CD4-positive, alpha-beta memory T cell (primary cell): Measurements from ENCODE around the gene EFL1. TPM values are rescaled to one million over a fixed set of nuclear protein-coding genes. Genes with fewer than 3 reads are reported as not detected.

Experiments
- CTCF ChIA-PET: fragments of 350-600 bp; sonication (Branson Sonifier 250); formaldehyde crosslinking; loops from one replicate; lab custom pipeline; 2021; ENCODE audit warnings: inconsistent platforms; ENCODE audit not compliant: partially characterized antibody; lab: Charles Lee
- POLR2A ChIA-PET: fragments of 350-600 bp; sonication (Branson Sonifier 250); formaldehyde crosslinking; loops from one replicate; lab custom pipeline; 2021; ENCODE audit not compliant: partially characterized antibody; lab: Charles Lee
- DNase-seq, 5 donors: peaks; one replicate each; pipeline versions ENCODE4 v3.0.0 to v3.0.0-alpha.2; 2020 to 2022; ENCODE audit warnings: mixed read lengths in 1 of 5
- H3K27ac ChIP-seq: one replicate; pipeline ENCODE4 v1.7.0; 2013; ENCODE audit warnings: low read depth, low read length
- H3K27me3 ChIP-seq: 2 replicates; pipeline ENCODE4 v1.7.0; 2013; ENCODE audit warnings: mild to moderate bottlenecking, low read length, moderate library complexity; ENCODE audit not compliant: insufficient read depth
- H3K36me3 ChIP-seq: 2 replicates; pipeline ENCODE4 v1.7.0; 2013; ENCODE audit warnings: mild to moderate bottlenecking, low read length, moderate library complexity; ENCODE audit not compliant: insufficient read depth
- H3K4me1 ChIP-seq: 2 replicates; pipeline ENCODE4 v1.7.0; 2013; ENCODE audit warnings: mild to moderate bottlenecking, low read length, moderate library complexity; ENCODE audit not compliant: insufficient read depth
- H3K4me3 ChIP-seq, 2 donors: one replicate each; pipeline ENCODE4 v1.7.0; 2013; ENCODE audit warnings: low read length in 2 of 2, mild to moderate bottlenecking in 1 of 2
- H3K9me3 ChIP-seq, 2 donors: one replicate each; pipeline ENCODE4 v1.7.0; 2013; ENCODE audit warnings: low read length in 2 of 2, control low read depth in 1 of 2; ENCODE audit not compliant: control insufficient read depth in 1 of 2
- H3K27ac Mint-ChIP-seq, 7 donors: one replicate each; pipeline ENCODE4 v1.8.0; 2020 to 2021; ENCODE audit warnings: mixed read lengths in 7 of 7, mild to moderate bottlenecking in 6 of 7, inconsistent platforms in 3 of 7, moderate library complexity in 3 of 7
- H3K27me3 Mint-ChIP-seq, 2 donors: one replicate each; pipeline ENCODE4 v1.8.0; 2020 to 2021; ENCODE audit warnings: mixed read lengths in 2 of 2
- H3K36me3 Mint-ChIP-seq, 2 donors: one replicate each; pipeline ENCODE4 v1.8.0; 2020 to 2021; ENCODE audit warnings: mixed read lengths in 2 of 2, inconsistent platforms in 1 of 2, mild to moderate bottlenecking in 1 of 2
- H3K4me1 Mint-ChIP-seq, 4 donors: one replicate each; pipeline ENCODE4 v1.8.0; 2020 to 2021; ENCODE audit warnings: mixed read lengths in 4 of 4, mild to moderate bottlenecking in 1 of 4
- H3K4me3 Mint-ChIP-seq, 8 donors: one replicate each; pipeline ENCODE4 v1.8.0; 2020 to 2021; ENCODE audit warnings: mixed read lengths in 8 of 8, mild to moderate bottlenecking in 7 of 8, moderate library complexity in 6 of 8, inconsistent platforms in 3 of 8
- H3K9me3 Mint-ChIP-seq, 8 donors: one replicate each; pipeline ENCODE4 v1.8.0; 2020 to 2021; ENCODE audit warnings: mixed read lengths in 8 of 8, mild to moderate bottlenecking in 5 of 8, inconsistent platforms in 3 of 8, moderate library complexity in 1 of 8
- intact Hi-C: fragments of 100-400 bp; cut with micrococcal nuclease; formaldehyde crosslinking; loops from one replicate; pipeline ENCODE4 v1.15.1; 2023
- polyA plus RNA-seq, 2 donors: library from polyadenylated mRNA; unstranded; fragments of 300-500 nt; fragmentation: Illumina TruSeq; gene quantifications; one replicate each; pipeline ENCODE4 v1.2.3, GENCODE V29; 2021
- total RNA-seq, 2 experiments: library from RNA; stranded (reverse); gene quantifications; one replicate each; pipeline ENCODE4 v1.2.3, GENCODE V29; 2021

The EFL1 gene
- total and polyA plus RNA-seq, 4 experiments from 2014 or later: 9.3 to 23.8 (median 21.5) TPM

DNA sequence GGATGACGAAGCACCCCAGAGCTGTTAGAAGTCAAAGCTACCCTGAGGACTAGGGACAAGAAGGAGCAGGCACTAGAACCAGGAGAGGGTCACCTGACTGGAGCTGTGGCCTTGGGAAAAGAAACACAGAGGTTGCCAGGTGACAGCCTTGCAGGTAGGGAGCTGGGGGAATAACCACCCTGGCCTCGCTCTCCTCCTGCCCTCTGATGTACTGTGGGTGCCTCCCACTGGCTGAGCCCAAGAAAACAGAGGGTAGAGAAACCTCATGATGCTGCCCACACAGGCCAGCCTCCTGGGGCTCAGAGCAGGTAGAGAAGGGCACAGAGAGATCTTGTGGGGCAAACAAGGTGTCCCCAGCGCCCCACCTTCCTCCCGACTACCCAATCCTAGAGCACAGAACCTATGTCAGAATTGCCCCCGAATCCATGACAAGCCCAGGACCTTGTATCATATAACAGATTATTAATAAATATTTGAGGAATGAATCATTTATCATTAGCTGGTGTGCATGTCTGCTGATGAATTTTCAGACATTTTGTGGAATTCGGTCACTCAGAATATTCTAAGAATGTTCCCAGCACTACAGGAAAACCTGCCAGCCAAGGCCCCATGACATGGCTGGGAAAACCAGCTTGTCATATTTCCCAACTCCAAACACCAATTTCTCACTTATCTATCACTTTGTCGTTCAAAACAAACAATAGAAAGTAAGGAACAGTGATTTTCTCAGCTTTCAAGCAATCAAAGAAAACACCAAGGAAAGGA, 156.9 kb downstream of the EFL1 start:
- no peaks in the 10 kb centered on the region for H3K9me3 Mint-ChIP-seq
- no peaks in the 10 kb centered on the region for H3K4me1 ChIP-seq
- no peak overlapping the region for H3K27ac Mint-ChIP-seq
- H3K27me3 Mint-ChIP-seq: peaks cover 3 to 7% of the 10 kb centered on the region in 2 donors
- H3K9me3 ChIP-seq: no peaks in the 10 kb centered on the region
- H3K36me3 ChIP-seq: no peaks in the 10 kb centered on the region
- no peaks in the 10 kb centered on the region for H3K36me3 Mint-ChIP-seq
- CTCF ChIA-PET: no interaction called here
- no peak for DNase-seq
- intact Hi-C loops: no loop called here
- H3K4me3 ChIP-seq: no peak overlapping the region
- H3K4me3 Mint-ChIP-seq: no peak overlapping the region
- H3K27me3 ChIP-seq: no peaks in the 10 kb centered on the region
- no peaks in the 10 kb centered on the region for H3K4me1 Mint-ChIP-seq
- POLR2A ChIA-PET: no interaction called here
- no peak overlapping the region for H3K27ac ChIP-seq

DNA sequence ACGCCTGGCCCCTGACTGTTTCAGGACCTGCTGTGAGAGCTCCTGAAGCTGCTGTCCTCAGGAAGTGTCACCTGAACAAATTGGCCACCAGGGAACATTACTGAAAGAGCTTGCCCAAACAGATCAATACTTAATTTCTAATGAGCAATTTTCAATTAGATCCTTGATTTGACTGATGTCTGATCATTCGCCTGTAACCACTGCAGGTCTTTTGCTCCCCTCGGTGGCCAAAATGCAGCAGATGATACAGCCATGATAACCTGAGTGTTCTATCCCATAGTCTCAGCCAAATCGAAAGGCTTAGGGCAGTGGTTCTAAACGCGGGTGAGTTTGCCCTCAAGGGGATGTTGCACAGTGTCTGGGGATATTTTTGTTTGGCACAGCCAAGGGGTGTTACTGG, 159.1 kb downstream of the EFL1 start:
- intact Hi-C loops: no loop called here
- ChIA-PET CTCF (interaction anchor here (1.4 kb wide), 1 partner anchor 9 kb away, joined by 5 read pairs; no protein-coding TSS in a partner anchor), POLR2A (no interaction called here)
- H3K36me3 Mint-ChIP-seq: no peaks in the 10 kb centered on the region
- no peak for DNase-seq
- Histone ChIP-seq H3K27ac (no peak overlapping the region), H3K36me3 (no peaks in the 10 kb centered on the region), H3K4me1 (no peaks in the 10 kb centered on the region), H3K4me3 (no peak overlapping the region), H3K9me3 (no peaks in the 10 kb centered on the region), H3K27me3 (no peaks in the 10 kb centered on the region)
- H3K4me1 Mint-ChIP-seq: no peaks in the 10 kb centered on the region
- peaks cover 7% of the 10 kb centered on the region in 2 donors for H3K27me3 Mint-ChIP-seq
- no peak overlapping the region for H3K4me3 Mint-ChIP-seq
- no peaks in the 10 kb centered on the region for H3K9me3 Mint-ChIP-seq
- no peak overlapping the region for H3K27ac Mint-ChIP-seq

GRCh38 chr15:82100111-82100929, 162.2 kb downstream of the EFL1 start:
- Histone ChIP-seq H3K36me3 (no peaks in the 10 kb centered on the region), H3K9me3 (no peaks in the 10 kb centered on the region), H3K27ac (no peak overlapping the region), H3K4me3 (no peak overlapping the region), H3K4me1 (no peaks in the 10 kb centered on the region), H3K27me3 (no peaks in the 10 kb centered on the region)
- Mint-ChIP-seq H3K27me3 (peaks cover 7 to 10% of the 10 kb centered on the region in 2 donors), H3K36me3 (no peaks in the 10 kb centered on the region), H3K4me1 (no peaks in the 10 kb centered on the region), H3K9me3 (no peaks in the 10 kb centered on the region), H3K27ac (peak overlapping the region in 1 of 7 donors; percentile 13), H3K4me3 (no peak overlapping the region)
- ChIA-PET CTCF (no interaction called here), POLR2A (no interaction called here)
- DNase-seq: no peak
- intact Hi-C loops: no loop called here

DNA sequence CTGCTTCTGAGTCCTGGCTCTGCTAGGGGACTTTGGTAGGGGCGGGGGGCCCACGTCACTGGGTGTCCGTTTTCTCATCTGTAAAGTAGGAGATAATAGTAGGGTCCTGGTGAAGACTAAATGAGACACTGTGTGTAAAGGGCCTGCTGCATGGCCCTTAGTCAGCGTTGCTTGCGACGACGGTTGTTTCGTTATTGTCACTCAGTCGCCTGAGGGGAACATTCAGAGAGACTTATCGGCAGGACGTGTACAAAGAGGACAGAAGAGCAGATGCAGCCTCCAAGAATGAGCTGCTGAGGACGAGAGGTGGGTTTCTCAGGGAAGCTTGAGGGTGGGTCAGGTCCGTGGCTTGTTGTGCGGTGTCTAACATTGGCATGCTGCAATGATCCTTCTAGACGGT, 163.9 kb downstream of the EFL1 start:
- Histone ChIP-seq H3K9me3 (no peaks in the 10 kb centered on the region), H3K27me3 (no peaks in the 10 kb centered on the region), H3K27ac (no peak overlapping the region), H3K4me3 (no peak overlapping the region), H3K36me3 (no peaks in the 10 kb centered on the region), H3K4me1 (no peaks in the 10 kb centered on the region)
- POLR2A ChIA-PET: no interaction called here
- no peaks in the 10 kb centered on the region for H3K36me3 Mint-ChIP-seq
- no peak for DNase-seq
- no peaks in the 10 kb centered on the region for H3K4me1 Mint-ChIP-seq
- H3K27me3 Mint-ChIP-seq: peaks cover 5 to 12% of the 10 kb centered on the region in 2 donors
- intact Hi-C loops: no loop called here
- no peak overlapping the region for H3K4me3 Mint-ChIP-seq
- CTCF ChIA-PET: no interaction called here
- no peak overlapping the region for H3K27ac Mint-ChIP-seq
- H3K9me3 Mint-ChIP-seq: peaks cover 0 to 5% (median 0%) of the 10 kb centered on the region in 8 donors

GRCh38 chr15:82095803-82096202, 166.7 kb downstream of the EFL1 start:
- no peaks in the 10 kb centered on the region for H3K4me1 ChIP-seq
- Mint-ChIP-seq H3K27me3 (peaks cover 5 to 7% of the 10 kb centered on the region in 2 donors), H3K36me3 (no peaks in the 10 kb centered on the region), H3K9me3 (peaks cover 0 to 6% (median under 1%) of the 10 kb centered on the region in 8 donors), H3K4me3 (no peak overlapping the region), H3K4me1 (no peaks in the 10 kb centered on the region), H3K27ac (no peak overlapping the region)
- no peaks in the 10 kb centered on the region for H3K9me3 ChIP-seq
- CTCF ChIA-PET: interaction anchor here (1.4 kb wide), 1 partner anchor 12 kb away, joined by 5 read pairs; no protein-coding TSS in a partner anchor
- H3K27ac ChIP-seq: no peak overlapping the region
- POLR2A ChIA-PET: no interaction called here
- no peak for DNase-seq
- H3K27me3 ChIP-seq: no peaks in the 10 kb centered on the region
- H3K4me3 ChIP-seq: no peak overlapping the region
- intact Hi-C loops: no loop called here
- no peaks in the 10 kb centered on the region for H3K36me3 ChIP-seq

GRCh38 chr15:82093774-82094211, 168.7 kb downstream of the EFL1 start:
- Mint-ChIP-seq H3K27me3 (peaks cover 2 to 5% of the 10 kb centered on the region in 2 donors), H3K36me3 (no peaks in the 10 kb centered on the region), H3K4me3 (no peak overlapping the region), H3K9me3 (peaks cover 0 to 6% (median 2%) of the 10 kb centered on the region in 8 donors), H3K27ac (no peak overlapping the region), H3K4me1 (no peaks in the 10 kb centered on the region)
- Histone ChIP-seq H3K27ac (no peak overlapping the region), H3K4me1 (no peaks in the 10 kb centered on the region), H3K36me3 (no peaks in the 10 kb centered on the region), H3K4me3 (no peak overlapping the region), H3K27me3 (no peaks in the 10 kb centered on the region), H3K9me3 (no peaks in the 10 kb centered on the region)
- POLR2A ChIA-PET: no interaction called here
- CTCF ChIA-PET: no interaction called here
- DNase-seq: no peak
- intact Hi-C loops: no loop called here

DNA sequence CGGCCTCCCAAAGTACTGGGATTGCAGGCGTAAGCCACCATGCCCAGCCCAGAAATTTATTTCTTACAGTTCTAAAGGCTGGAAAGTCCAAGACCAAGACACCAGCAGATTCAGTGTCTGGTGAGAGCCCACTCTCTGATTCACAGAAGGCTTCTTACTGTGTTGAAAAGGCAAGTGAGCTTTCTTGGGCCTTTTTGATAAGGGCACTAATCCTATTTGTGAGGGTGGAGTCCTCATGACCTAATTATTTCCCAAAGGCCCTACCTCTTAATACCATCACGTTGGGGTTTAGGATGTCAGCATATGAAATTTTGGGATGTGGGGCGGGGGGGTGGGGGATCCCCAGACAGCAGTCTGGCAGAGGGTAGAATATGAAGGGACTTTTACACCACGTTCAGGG, 169.2 kb downstream of the EFL1 start:
- CTCF ChIA-PET: no interaction called here
- Mint-ChIP-seq H3K4me1 (no peaks in the 10 kb centered on the region), H3K27me3 (peaks cover 0 to 5% of the 10 kb centered on the region in 2 donors), H3K9me3 (peaks cover 0 to 6% (median 2%) of the 10 kb centered on the region in 8 donors), H3K4me3 (no peak overlapping the region), H3K36me3 (no peaks in the 10 kb centered on the region), H3K27ac (no peak overlapping the region)
- H3K4me3 ChIP-seq: no peak overlapping the region
- no peak for DNase-seq
- no peaks in the 10 kb centered on the region for H3K27me3 ChIP-seq
- no peaks in the 10 kb centered on the region for H3K36me3 ChIP-seq
- no peaks in the 10 kb centered on the region for H3K9me3 ChIP-seq
- intact Hi-C loops: no loop called here
- H3K4me1 ChIP-seq: no peaks in the 10 kb centered on the region
- no peak overlapping the region for H3K27ac ChIP-seq
- POLR2A ChIA-PET: no interaction called here
